ENCODE results near the gene PIEZO2. TPM values are rescaled to one million over a fixed set of nuclear protein-coding genes. Genes with fewer than 3 reads are reported as not detected.

The PIEZO2 gene
- total RNA-seq, 4 donors from 2014 or later: 0.68 to 2.2 (median 1.1) TPM

- 67% methylated on average over 2 of the region's 2 CpGs for WGBS
- Histone ChIP-seq H3K4me3 (no peak overlapping the region), H3K27me3 (no peaks in the 10 kb centered on the region), H3K4me1 (no peaks in the 10 kb centered on the region), H3K27ac (no peak overlapping the region), H3K9me3 (peaks cover 5% of the 10 kb centered on the region), H3K36me3 (no peaks in the 10 kb centered on the region)
- TF ChIP-seq POLR2AphosphoS5 (IDR thresholded peaks at IDR 0.05) (no peak), CTCF (IDR thresholded peaks at IDR 0.05) (no peak), POLR2A (IDR thresholded peaks at IDR 0.05) (no peak), EP300 (IDR thresholded peaks at IDR 0.05) (no peak)
- DNase-seq (ENCODE audit: low spot score in 2 of 2): no peak
Observed at GRCh38 chr18:10989486-10989885, 159.9 kb downstream of the PIEZO2 start.

- TF ChIP-seq EP300 (IDR thresholded peaks at IDR 0.05) (no peak), POLR2A (IDR thresholded peaks at IDR 0.05) (no peak), CTCF (IDR thresholded peaks at IDR 0.05) (no peak), POLR2AphosphoS5 (IDR thresholded peaks at IDR 0.05) (no peak)
- H3K36me3 ChIP-seq: no peaks in the 10 kb centered on the region
- H3K4me1 ChIP-seq: no peaks in the 10 kb centered on the region
- H3K4me3 ChIP-seq: no peak overlapping the region
- H3K27ac ChIP-seq: no peak overlapping the region
- DNase-seq (ENCODE audit: low spot score in 2 of 2): no peak
- peaks cover 12% of the 10 kb centered on the region for H3K9me3 ChIP-seq
- WGBS: 91% methylated on average over 2 of the region's 2 CpGs
- H3K27me3 ChIP-seq: no peaks in the 10 kb centered on the region
Observed at GRCh38 chr18:10985689-10986088, 163.7 kb downstream of the PIEZO2 start.

- Histone ChIP-seq H3K9me3 (peaks cover 6% of the 10 kb centered on the region), H3K4me3 (no peak overlapping the region), H3K27me3 (no peaks in the 10 kb centered on the region), H3K36me3 (no peaks in the 10 kb centered on the region), H3K27ac (no peak overlapping the region), H3K4me1 (no peaks in the 10 kb centered on the region)
- no peak for DNase-seq (ENCODE audit: low spot score in 2 of 2)
- 82% methylated on average over 7 of the region's 7 CpGs for WGBS
- no peak for TF ChIP-seq CTCF (IDR thresholded peaks at IDR 0.05)
- no peak for TF ChIP-seq POLR2AphosphoS5 (IDR thresholded peaks at IDR 0.05)
- no peak for TF ChIP-seq POLR2A (IDR thresholded peaks at IDR 0.05)
- no peak for TF ChIP-seq EP300 (IDR thresholded peaks at IDR 0.05)
Observed at GRCh38 chr18:10979411-10979810, 170.0 kb downstream of the PIEZO2 start.

GRCh38 chr18:10977042-10977441 lies 172.3 kb downstream of the PIEZO2 start:
- H3K27me3 ChIP-seq: no peaks in the 10 kb centered on the region
- TF ChIP-seq POLR2AphosphoS5 (IDR thresholded peaks at IDR 0.05) (no peak), POLR2A (IDR thresholded peaks at IDR 0.05) (no peak), EP300 (IDR thresholded peaks at IDR 0.05) (no peak), CTCF (IDR thresholded peaks at IDR 0.05) (no peak)
- no peak for DNase-seq (ENCODE audit: low spot score in 2 of 2)
- no peak overlapping the region for H3K27ac ChIP-seq
- no peaks in the 10 kb centered on the region for H3K9me3 ChIP-seq
- peaks cover 3% of the 10 kb centered on the region for H3K4me1 ChIP-seq
- H3K36me3 ChIP-seq: no peaks in the 10 kb centered on the region
- H3K4me3 ChIP-seq: no peak overlapping the region

GRCh38 chr18:10973567-10974203 lies 175.7 kb downstream of the PIEZO2 start:
- H3K36me3 ChIP-seq: no peaks in the 10 kb centered on the region
- H3K9me3 ChIP-seq: no peaks in the 10 kb centered on the region
- H3K4me1 ChIP-seq: peaks cover 3% of the 10 kb centered on the region
- H3K4me3 ChIP-seq: no peak overlapping the region
- TF ChIP-seq CTCF (IDR thresholded peaks at IDR 0.05): no peak
- no peak for TF ChIP-seq POLR2AphosphoS5 (IDR thresholded peaks at IDR 0.05)
- no peak for TF ChIP-seq POLR2A (IDR thresholded peaks at IDR 0.05)
- no peak for TF ChIP-seq EP300 (IDR thresholded peaks at IDR 0.05)
- H3K27me3 ChIP-seq: no peaks in the 10 kb centered on the region
- H3K27ac ChIP-seq: no peak overlapping the region
- no peak for DNase-seq (ENCODE audit: low spot score in 2 of 2)
- 59% methylated on average over 10 of the region's 10 CpGs for WGBS
